ENCODE results near the gene POLL.

GRCh38 chr10:101565370-101565900, 22.6 kb downstream of the POLL start:
- TF ChIP-seq CTCF (IDR thresholded peaks at IDR 0.05; ENCODE audit: insufficient read depth, low read length, poor library complexity, severe bottlenecking) (no peak), EZH2phosphoT487 (conservative IDR thresholded peaks at IDR 0.05; ENCODE audit: low read length) (no peak)

Data from SU-DHL-6 (cell line).